Measurements from ENCODE around the gene PTGR3. TPM values are rescaled to one million over a fixed set of nuclear protein-coding genes. Genes with fewer than 3 reads are reported as not detected.

PTGR3 gene
- total RNA-seq (10 to 100 TPM; 34.7 to 35.1 TPM), polyA plus RNA-seq (10 to 100 TPM; 14.7 to 28.5 (median 19.6) TPM), total RNA-seq (19.3 to 73.5 (median 27.2) reads per million in 6 experiments)

DNA sequence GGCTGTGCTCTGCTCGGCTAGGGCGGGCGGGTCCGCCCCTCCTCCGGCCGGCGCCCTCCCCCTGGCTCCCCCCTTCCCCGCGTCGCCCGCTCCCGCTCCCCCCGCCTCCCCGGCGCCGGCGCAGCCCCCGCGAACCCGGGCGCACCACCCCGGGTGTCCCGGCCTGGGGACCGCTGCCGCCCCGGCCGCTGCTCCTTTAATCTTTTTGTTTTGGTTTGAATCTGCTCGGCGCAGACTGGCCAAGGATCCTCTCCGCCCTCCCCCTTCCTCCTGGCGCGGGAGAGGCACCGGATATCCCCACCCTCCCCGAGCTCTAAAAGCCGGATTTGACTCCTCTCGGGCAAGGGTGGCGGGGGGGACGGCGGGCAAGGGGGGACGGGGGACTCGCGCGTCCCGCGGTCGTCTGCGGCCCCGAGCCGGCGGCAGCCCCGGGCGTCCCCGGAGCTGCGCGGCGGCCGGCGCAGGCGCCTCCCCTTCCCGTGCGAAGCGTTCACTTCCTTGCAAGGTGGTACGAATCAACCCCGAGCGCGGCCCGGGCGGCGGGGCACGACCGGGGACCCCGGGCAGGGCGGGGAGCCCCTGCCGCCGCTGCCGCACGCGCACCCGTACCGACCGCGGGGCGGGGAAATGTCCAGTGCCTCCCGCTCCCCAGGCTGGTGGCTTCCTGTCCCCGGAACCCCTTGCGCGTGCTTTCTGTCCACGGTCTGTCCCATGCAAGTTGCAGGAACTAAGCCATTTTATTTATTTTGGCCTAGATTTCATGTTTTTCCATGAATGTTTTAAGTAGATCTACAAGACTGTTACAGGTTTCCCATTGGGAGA is at the start of gene PTGR3:
TSS of gene PTGR3 (minus strand) at position 11 of the 822 bp plus-strand sequence. CDS start 81 bp downstream, outside the sequence.
- H3K27me3 Mint-ChIP-seq, result no peaks in the 10 kb centered on the region
- peak within 1 kb of the TSS; percentile 95 to 100 (median 98) for H3K4me3 Mint-ChIP-seq
- no peaks in the 10 kb centered on the region for H3K9me3 Mint-ChIP-seq
- H3K27ac Mint-ChIP-seq, result peak within 1 kb of the TSS; percentile 93 to 99 (median 97)
- peaks cover 0 to 7% (median 2%) of the 10 kb centered on the region in 3 donors for H3K36me3 Mint-ChIP-seq
- POLR2A ChIA-PET, result interaction anchor here (0.7 to 7.3 kb wide), 15 partner anchors 13 to 1284 kb away, joined by 3 to 93 read pairs (median 3); partner anchors contain the start of gene ZNF407
- peaks cover 39 to 64% (median 59%) of the 10 kb centered on the region in 4 donors for H3K4me1 Mint-ChIP-seq
- ATAC-seq, result peak; percentile 48 to 58
- peak; percentile 49 to 85 (median 68) for DNase-seq

GRCh38 chr18:75257605-75258004 is 48.7 kb upstream of the PTGR3 start:
- Mint-ChIP-seq H3K27me3 (no peaks in the 10 kb centered on the region), H3K4me3 (no peak overlapping the region), H3K27ac (peak overlapping the region in 1 of 10 donors; percentile 60), H3K4me1 (peaks cover 26 to 69% (median 62%) of the 10 kb centered on the region in 4 donors), H3K36me3 (peaks cover 0 to 9% (median 3%) of the 10 kb centered on the region in 3 donors), H3K9me3 (no peaks in the 10 kb centered on the region)
- POLR2A ChIA-PET, result interaction anchor here (1.7 kb wide), 1 partner anchor 48 kb away, joined by 5 read pairs; the partner anchor contains the start of gene TSHZ1
- DNase-seq (no peak), ATAC-seq (no peak)

DNA sequence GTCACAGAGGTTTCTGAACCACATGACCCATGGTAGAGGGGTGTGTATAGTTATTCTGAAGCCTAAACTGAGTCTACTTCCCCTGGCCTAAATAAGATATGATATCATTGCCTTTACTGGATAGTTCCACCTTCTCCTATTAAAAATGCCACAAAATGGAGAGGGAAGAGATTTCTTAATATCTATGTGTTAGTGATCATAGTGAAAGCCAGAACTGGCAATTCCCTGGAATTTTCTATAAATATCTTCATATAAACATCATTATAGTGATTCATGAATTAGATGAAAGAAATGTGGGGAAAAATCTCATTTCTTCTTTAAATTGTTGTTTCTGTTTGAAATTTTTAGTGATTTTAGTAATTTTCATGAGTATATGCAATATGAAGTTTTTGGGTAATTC is 47.4 kb upstream of the PTGR3 start:
- DNase-seq (no peak), ATAC-seq (no peak)
- POLR2A ChIA-PET, result interaction anchor here (1.0 kb wide), 1 partner anchor 47 kb away, joined by 3 read pairs; the partner anchor contains the start of gene PTGR3
- no peaks in the 10 kb centered on the region for H3K9me3 Mint-ChIP-seq
- H3K4me3 Mint-ChIP-seq, result no peak overlapping the region
- no peaks in the 10 kb centered on the region for H3K27me3 Mint-ChIP-seq
- peaks cover 26 to 66% (median 60%) of the 10 kb centered on the region in 4 donors for H3K4me1 Mint-ChIP-seq
- peaks cover 0 to 5% (median 0%) of the 10 kb centered on the region in 3 donors for H3K36me3 Mint-ChIP-seq
- no peak overlapping the region for H3K27ac Mint-ChIP-seq

- H3K9me3 Mint-ChIP-seq, result no peaks in the 10 kb centered on the region
These were observed 46.2 kb upstream of the PTGR3 start for GRCh38 chr18:75255094-75255493.

DNA sequence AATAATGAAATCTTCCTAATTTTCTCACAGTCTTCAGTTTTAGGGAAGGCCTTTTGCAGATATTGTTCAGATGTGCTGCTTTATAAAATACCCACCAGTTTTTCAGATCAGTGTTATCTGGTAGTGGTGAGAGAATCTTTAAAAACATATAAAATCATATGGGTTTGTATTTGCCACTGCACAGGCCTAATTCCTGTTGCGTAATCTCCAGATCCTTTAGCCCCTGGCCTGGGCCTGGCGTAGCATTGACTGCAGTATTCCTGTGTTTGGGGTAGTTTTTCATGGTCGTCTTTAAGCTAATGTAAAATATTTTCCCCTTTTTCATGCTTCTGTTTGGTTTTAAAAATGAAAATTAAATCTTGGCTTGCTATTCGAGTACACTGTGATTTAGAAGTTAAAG is 44.8 kb upstream of the PTGR3 start:
- H3K4me1 Mint-ChIP-seq, result peaks cover 30 to 74% (median 67%) of the 10 kb centered on the region in 4 donors
- H3K4me3 Mint-ChIP-seq, result no peak overlapping the region
- H3K27ac Mint-ChIP-seq, result peak overlapping the region in 4 of 10 donors; percentile 11 to 69 (median 40)
- no peaks in the 10 kb centered on the region for H3K36me3 Mint-ChIP-seq
- DNase-seq (no peak), ATAC-seq (no peak)
- no peaks in the 10 kb centered on the region for H3K27me3 Mint-ChIP-seq
- POLR2A ChIA-PET, result no interaction called here
- no peaks in the 10 kb centered on the region for H3K9me3 Mint-ChIP-seq

More at GRCh38 chr18:75255094-75255493, 46.2 kb upstream of the PTGR3 start:
- H3K4me1 Mint-ChIP-seq, result peaks cover 26 to 63% (median 59%) of the 10 kb centered on the region in 4 donors
- DNase-seq (no peak), ATAC-seq (no peak)
- POLR2A ChIA-PET, result interaction anchor here (1.4 kb wide), 1 partner anchor 45 kb away, joined by 4 read pairs; the partner anchor contains the start of gene TSHZ1
- no peaks in the 10 kb centered on the region for H3K27me3 Mint-ChIP-seq
- peak overlapping the region in 1 of 10 donors; percentile 19 for H3K4me3 Mint-ChIP-seq
- H3K27ac Mint-ChIP-seq, result peak overlapping the region in 1 of 10 donors; percentile 9
- H3K36me3 Mint-ChIP-seq, result no peaks in the 10 kb centered on the region

DNA sequence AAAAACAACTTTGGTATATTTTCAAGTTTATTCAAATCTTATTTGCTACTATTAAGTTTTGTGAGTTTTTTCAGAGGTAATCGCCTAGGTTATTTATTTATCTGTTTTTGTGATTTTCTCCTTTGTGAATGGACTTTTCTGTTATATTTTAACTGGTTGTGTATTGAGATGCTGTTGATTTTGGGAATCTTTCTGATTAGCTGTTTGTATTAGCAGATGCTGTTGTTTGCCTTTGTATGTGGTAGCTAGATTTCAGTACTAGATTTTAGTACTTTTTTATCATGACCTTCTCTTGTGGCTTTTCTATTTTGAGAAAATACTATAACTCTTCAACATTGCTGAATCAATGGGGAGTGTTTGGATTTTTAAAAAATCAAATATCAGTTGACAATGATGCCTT is 44.1 kb upstream of the PTGR3 start:
- Mint-ChIP-seq H3K4me1 (peaks cover 30 to 79% (median 71%) of the 10 kb centered on the region in 4 donors), H3K27ac (peak overlapping the region in 6 of 10 donors; percentile 17 to 69 (median 38)), H3K27me3 (no peaks in the 10 kb centered on the region), H3K9me3 (no peaks in the 10 kb centered on the region), H3K36me3 (no peaks in the 10 kb centered on the region), H3K4me3 (peak overlapping the region in 1 of 10 donors; percentile 11)
- POLR2A ChIA-PET, result no interaction called here
- DNase-seq (no peak), ATAC-seq (no peak)

GRCh38 chr18:75252136-75252535 is 43.2 kb upstream of the PTGR3 start:
- POLR2A ChIA-PET, result interaction anchor here (1.3 kb wide), 1 partner anchor 42 kb away, joined by 11 read pairs; the partner anchor contains the start of gene TSHZ1
- H3K36me3 Mint-ChIP-seq, result no peaks in the 10 kb centered on the region

DNA sequence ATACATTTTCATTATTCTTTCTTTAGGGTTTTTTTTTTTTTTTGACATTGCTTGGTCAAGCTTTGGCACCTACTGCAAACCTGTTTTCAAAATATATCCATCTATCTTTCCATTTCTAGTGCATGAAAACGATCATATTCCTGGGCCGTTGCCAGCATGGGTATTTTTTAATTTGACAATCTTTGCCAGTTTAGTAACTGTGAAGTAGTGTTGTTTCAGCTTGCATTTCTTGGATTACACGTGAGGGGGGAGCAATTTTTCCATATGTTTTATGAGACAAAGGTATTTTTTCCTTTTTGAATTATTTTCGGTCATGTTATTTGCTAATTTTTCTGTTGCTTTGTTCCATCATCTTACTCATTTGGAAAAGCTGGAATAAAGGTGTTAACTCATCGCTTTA is 42.5 kb upstream of the PTGR3 start:
- H3K9me3 Mint-ChIP-seq, result no peaks in the 10 kb centered on the region
- H3K4me3 Mint-ChIP-seq, result no peak overlapping the region
- ATAC-seq (no peak), DNase-seq (no peak)
- POLR2A ChIA-PET, result interaction anchor here (0.7 to 1.3 kb wide), 5 partner anchors 12 to 598 kb away, joined by 3 to 11 read pairs (median 4); partner anchors contain the start of gene TSHZ1
- H3K4me1 Mint-ChIP-seq, result peaks cover 29 to 81% (median 76%) of the 10 kb centered on the region in 4 donors
- peak overlapping the region in 8 of 10 donors; percentile 5 to 92 (median 58) for H3K27ac Mint-ChIP-seq
- H3K27me3 Mint-ChIP-seq, result no peaks in the 10 kb centered on the region
- H3K36me3 Mint-ChIP-seq, result no peaks in the 10 kb centered on the region

More at GRCh38 chr18:75252136-75252535, 43.2 kb upstream of the PTGR3 start:
- no peak overlapping the region for H3K4me3 Mint-ChIP-seq
- H3K27me3 Mint-ChIP-seq, result no peaks in the 10 kb centered on the region
- peak overlapping the region in 3 of 10 donors; percentile 19 to 55 (median 45) for H3K27ac Mint-ChIP-seq
- no peak for ATAC-seq
- no peak for DNase-seq
- no peaks in the 10 kb centered on the region for H3K9me3 Mint-ChIP-seq
- peaks cover 28 to 80% (median 72%) of the 10 kb centered on the region in 4 donors for H3K4me1 Mint-ChIP-seq

DNA sequence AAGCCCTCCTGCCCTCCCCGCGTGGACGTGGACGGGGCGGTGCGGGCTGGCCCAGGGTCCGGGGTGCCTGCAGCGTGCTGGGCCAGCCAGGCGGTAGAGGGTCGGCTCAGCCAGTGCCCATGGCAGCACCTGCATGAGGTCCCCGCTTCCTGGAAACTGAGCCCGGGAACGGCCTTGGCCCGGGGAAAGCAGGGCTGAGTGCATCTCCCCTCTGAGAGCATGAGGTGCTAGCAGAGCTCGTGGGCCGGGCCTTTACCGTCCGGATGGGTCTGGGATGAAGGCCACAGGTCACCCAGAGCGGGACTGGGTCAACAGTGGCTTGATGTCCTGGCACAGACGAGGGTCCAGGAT is 41.5 kb upstream of the PTGR3 start:
- no peak for DNase-seq
- Mint-ChIP-seq H3K27me3 (no peaks in the 10 kb centered on the region), H3K9me3 (no peaks in the 10 kb centered on the region), H3K4me1 (peaks cover 35 to 91% (median 78%) of the 10 kb centered on the region in 4 donors), H3K4me3 (peak overlapping the region in 2 of 10 donors; percentile 42 to 56), H3K36me3 (no peaks in the 10 kb centered on the region), H3K27ac (peak overlapping the region in 6 of 10 donors; percentile 5 to 92 (median 48))
- POLR2A ChIA-PET, result interaction anchor here (0.8 to 0.9 kb wide), 2 partner anchors 14 to 37 kb away, joined by 3 read pairs; no protein-coding TSS in a partner anchor
- ATAC-seq, result no peak

DNA sequence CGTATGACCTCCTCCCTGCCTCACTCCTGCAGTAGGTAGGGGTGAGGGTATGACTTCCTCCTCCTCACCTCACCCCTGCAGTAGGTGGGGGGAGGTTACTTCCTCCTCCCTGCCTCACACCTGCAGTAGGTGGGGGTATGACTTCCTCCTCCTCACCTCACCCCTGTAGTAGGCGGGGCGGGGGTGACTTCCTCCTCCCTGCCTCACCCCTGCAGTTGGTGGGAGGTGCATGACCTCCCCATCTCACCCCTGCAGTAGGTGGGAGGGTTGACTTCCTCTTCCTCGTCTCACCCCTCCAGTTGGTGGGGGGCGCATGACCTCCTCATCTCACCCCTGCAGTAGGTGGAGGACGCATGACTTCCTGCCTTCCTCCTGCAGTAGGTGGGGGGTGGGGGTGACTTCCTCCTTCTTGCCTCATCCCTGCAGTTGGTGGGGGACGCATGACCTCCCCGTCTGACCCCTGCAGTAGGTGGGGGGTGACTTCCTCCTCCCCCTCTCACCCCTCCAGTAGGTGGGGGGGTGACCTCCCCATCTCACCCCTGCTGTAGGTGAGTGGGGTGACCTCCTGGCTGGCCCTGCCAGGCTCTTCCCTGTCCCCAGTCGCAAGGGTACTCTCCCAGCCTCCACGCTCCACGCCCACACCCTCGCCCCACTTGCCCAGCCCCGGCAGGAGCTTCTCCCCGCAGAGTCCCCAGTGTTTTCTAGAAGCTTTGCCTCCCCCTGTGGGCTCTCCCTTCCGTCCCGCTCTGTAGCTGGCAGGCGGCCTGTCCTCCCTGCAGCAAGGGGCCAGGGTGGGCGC is 40.9 kb upstream of the PTGR3 start:
- POLR2A ChIA-PET, result interaction anchor here (9.1 kb wide), 1 partner anchor 40 kb away, joined by 93 read pairs; the partner anchor contains the start of genes PTGR3 and TSHZ1
- peak in 1 of 2 donors; percentile 7 for ATAC-seq
- H3K4me3 Mint-ChIP-seq, result peak overlapping the region in 8 of 10 donors; percentile 7 to 67 (median 29)

DNA sequence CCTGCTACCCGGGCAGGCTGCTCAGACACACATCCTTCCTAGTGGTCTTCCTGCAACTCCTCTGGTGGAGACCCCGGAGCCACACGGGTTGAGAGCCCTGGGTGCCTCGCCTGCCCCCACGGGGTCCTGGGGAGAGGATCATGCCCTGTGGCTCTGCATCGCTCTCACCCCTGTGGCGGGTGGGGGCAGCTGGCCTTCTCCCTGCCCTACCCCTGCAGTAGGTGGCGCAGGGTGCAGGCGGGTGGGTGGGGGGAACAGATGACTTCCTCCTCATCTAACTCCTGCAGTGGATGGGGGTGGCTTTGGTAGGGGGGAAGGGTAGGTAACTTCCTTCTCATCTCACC is 40.2 kb upstream of the PTGR3 start:
- H3K27me3 Mint-ChIP-seq, result no peaks in the 10 kb centered on the region
- POLR2A ChIA-PET, result interaction anchor here (9.1 kb wide), 1 partner anchor 39 kb away, joined by 93 read pairs; the partner anchor contains the start of genes PTGR3 and TSHZ1
- H3K9me3 Mint-ChIP-seq, result no peaks in the 10 kb centered on the region
- ATAC-seq, result no peak
- H3K4me3 Mint-ChIP-seq, result peak overlapping the region in 4 of 10 donors; percentile 20 to 87 (median 42)
- peak overlapping the region in 9 of 10 donors; percentile 63 to 97 (median 93) for H3K27ac Mint-ChIP-seq
- no peak for DNase-seq
- H3K4me1 Mint-ChIP-seq, result peaks cover 34 to 90% (median 80%) of the 10 kb centered on the region in 4 donors
- H3K36me3 Mint-ChIP-seq, result no peaks in the 10 kb centered on the region

More for the DNA sequence above, 40.9 kb upstream of the PTGR3 start:
- Mint-ChIP-seq H3K36me3 (no peaks in the 10 kb centered on the region), H3K27ac (peak overlapping the region; percentile 42 to 97 (median 86)), H3K27me3 (no peaks in the 10 kb centered on the region), H3K9me3 (no peaks in the 10 kb centered on the region), H3K4me1 (peaks cover 32 to 90% (median 77%) of the 10 kb centered on the region in 4 donors)
- peak in 4 of 10 donors; percentile 11 to 74 (median 27) for DNase-seq

Measured in naive thymus-derived CD8-positive, alpha-beta T cell (primary cell).